Neural progenitor cell (in vitro differentiated cells): ENCODE data around the gene SUSD1.

Experiments used
- CTCF ChIP-seq: fragments of 200-600 bp; sonication (generic); IDR thresholded peaks from 2 replicates; pipeline ENCODE4 v1.5.1; 2017; ENCODE audit warnings: antibody characterized with exemption, mild to moderate bottlenecking
- EZH2 ChIP-seq: fragments of 200-600 bp; sonication (generic); IDR thresholded peaks from 2 replicates; pipeline ENCODE4 v1.6.1; 2017; ENCODE audit warnings: antibody characterized with exemption, mild to moderate bottlenecking, moderate library complexity

- TF ChIP-seq CTCF: no peak
- TF ChIP-seq EZH2: no peak
These were observed 115.7 kb downstream of the SUSD1 start for GRCh38 chr9:112059145-112059965.
